HG03432 (cell line): ENCODE results near the gene VIPAS39.
A peak's percentile ranks its signal among the peaks of the same experiment; 100 is the strongest.

ENCODE experiments used
- ATAC-seq: cut with Tn5 transposase; IDR thresholded peaks from one replicate; pipeline ENCODE4 v1.9.1; 2021; ENCODE audit warnings: mild to moderate bottlenecking, moderate library complexity; ENCODE audit not compliant: unreplicated experiment

VIPAS39 gene

DNA sequence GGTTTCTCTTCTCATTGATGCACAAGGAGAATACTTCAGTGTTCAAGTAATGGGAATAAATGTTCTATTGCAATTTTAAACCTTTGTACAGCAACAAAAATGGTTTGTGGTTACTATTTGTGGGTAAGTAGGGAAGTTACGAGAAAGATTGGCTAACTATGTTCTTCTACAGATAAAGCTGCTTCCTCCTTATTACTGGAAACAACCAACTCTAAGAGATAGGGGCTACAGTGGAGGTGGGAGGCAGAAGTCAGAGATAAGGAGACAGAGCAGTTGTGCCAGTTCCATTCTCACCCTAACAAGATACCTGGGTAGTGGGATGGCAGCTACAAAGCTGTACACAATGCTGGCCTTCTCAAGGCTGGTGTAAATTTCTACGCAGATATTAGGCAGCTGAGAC, 50.2 kb downstream of the VIPAS39 start:
- ATAC-seq = no peak

DNA sequence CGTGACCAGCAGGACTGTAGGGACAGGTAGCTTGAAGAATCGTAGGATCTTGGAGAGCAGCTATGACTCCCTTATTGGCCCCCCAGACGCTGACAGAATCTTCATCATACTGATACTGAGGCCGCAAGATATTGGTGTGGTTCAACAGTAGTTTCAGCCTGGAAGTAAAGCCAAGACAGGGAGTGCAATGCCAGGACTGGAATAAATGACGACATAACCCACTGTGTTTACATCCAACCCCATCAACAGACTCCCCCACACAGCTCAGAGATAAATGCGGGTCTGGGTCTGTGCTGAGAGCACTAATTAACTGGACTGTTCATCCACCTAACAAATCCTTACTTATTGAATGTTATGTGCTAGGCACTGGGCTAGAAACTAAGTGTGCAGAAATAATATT, 50.7 kb downstream of the VIPAS39 start:
- ATAC-seq = no peak

DNA sequence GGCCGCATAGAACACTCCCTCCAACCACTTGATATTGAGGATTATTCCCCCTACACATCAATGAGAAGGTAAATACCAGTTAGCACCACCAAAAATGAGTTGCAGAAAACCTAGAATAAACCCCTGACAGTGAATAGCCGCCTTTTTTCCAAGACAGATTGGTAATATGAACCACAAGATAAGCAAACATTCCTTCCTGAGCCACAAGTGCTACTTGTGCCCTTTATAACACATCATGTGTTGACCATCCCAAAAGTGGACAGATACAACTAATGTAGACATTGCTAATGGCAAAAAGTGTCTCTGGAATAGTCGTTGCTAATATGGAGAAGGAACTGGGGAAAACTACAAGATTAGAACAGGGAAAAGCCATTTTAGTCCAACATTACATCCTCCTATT, 51.3 kb downstream of the VIPAS39 start:
- no peak for ATAC-seq

DNA sequence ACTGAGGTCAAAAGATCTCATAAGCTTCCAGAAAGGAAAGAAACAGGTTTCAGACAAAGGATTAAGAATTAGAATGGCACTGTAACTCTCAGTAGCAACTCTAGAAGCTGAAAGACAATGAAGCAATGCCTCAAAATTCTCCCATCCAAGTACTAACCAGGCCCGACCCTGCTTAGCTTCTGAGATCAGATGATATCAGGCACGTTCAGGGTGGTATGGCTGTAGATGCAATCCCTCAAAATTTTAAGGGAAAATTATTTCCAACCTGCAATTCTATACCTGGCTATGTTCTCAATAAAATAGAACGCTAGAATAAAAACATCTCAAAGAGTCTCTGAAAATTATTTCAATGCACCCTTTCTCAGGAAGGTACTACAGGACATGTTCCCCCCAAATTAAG, 53.6 kb downstream of the VIPAS39 start:
- ATAC-seq = no peak

DNA sequence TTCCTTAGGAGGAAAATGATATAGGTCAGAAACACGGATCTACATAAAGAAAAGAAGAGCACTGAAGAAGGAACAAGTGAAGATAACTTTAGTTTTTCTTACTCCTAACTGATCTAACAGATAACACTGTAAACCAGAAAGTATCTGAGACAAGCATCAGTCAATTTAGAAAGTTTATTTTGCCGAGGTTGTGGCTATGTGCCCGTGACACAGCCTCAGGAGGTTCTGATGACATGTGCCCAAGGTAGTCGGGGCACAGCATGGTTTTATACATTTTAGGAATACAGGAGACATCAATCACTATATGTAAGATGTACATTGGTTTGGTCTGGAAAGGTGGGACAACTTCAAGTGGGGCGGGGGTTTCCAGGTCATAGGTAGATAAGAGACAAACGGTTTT, 57.2 kb downstream of the VIPAS39 start:
- ATAC-seq = no peak

DNA sequence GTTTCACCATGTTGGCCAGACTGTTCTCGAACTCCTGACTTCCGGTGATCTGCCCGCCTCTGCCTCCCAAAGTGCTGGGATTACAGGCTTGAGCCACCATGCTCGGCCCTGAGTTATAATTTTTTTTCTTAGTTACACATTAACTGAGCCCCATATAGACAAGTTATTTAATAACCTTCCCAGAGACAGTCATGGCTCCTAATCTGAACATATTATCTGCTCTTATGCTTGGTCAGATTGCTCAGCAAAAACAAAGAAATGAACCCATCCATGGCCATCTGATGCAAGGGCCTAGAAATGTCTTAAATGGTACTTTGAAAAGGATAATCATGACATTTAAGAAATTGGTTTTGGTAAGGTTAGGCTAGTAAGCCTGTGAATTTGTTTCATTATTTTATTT, 67.2 kb downstream of the VIPAS39 start:
- no peak for ATAC-seq

DNA sequence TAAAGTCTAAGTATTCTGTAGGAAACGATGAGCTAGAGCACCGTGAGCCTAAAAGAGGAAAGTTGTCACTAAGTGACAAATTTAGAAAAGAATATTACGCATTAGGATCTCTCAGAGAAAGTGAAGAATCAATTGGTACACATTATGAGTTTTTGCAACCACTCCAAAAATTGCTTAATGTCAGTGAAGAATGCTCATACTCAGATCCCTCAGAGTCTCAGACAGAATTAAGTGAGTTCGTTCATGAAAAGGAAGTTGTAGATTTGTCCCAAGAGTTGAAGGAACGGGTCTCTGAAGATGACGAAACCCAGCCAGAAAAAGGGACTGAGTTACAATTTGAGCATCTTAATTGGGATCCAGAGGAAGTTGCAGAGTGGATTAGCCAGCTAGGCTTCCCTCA, 78.7 kb downstream of the VIPAS39 start:
- no peak for ATAC-seq

DNA sequence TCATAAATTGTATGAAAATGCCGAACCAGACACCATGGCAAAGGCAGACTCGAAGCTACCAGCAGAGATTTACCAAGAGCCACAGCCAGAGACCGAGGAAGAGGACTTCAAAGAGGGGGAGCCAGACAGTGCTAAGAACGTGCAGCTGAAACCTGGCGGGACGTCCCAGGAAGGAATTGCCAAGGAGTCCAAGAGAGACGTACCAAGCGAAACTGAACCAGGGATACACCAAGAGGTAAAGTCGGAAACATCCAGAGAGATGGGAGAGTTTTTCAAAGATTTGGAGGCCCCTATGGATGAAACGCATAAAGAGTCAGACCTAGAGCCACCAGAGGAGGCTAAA, 79.9 kb downstream of the VIPAS39 start:
- ATAC-seq = no peak

DNA sequence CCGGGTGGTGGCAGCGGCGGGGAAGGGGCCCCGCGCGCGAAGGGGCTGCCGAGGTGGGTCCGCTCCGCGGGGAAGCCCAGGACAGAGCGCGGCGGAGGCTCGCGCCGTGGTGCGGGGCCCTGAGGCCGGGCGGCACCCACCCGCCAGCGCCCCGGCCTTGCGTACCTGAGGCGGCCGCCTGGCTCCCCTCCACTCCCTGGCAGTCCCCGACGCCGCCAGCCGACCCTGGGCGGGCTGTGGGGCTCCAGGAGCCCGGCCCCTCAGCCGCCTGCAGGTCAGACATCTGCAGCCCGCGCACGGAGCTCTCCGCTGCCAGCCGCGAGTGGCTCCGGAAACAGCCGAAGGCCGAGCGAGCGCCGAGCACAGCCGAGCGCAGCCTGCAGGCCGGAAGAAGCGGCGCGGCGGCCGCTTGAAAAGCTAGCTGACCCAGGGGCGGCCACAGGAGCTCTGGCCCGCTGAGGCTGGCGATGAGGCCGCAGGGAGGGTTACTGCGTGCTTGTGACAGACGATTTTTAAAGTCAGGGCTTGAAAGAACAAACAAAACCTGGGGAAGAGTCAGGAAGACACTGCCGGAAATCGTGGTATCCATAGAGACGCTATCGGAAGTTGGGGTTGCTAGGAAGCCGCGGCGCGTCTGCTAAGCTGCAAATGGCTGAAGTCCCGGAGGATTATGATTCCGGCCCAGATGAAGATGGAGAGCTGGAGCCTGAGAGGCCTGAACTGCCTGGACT, 80.5 kb downstream of the VIPAS39 start, which contains the start of the genes SAMD15 and TMED8:
SAMD15 (plus strand) TSS at position 609 of the 731 bp plus-strand sequence; CDS start at position 649, 40 bp downstream.
TMED8 (minus strand) TSS at position 324 of the 731 bp plus-strand sequence; CDS start at position 283, 41 bp downstream.
- peak; percentile 91 for ATAC-seq
